RPMI8226 (cell line): ENCODE measurements around the gene LRRK2.
"Not testable (repeated sequence)": the region's sequence is repeated elsewhere in the genome, so short reads cannot be mapped to it uniquely, and the experiment has no call there.

Experiments
- DNase-seq: peaks from one replicate; pipeline ENCODE4 v3.0.0-alpha.2; 2015

The LRRK2 gene

GRCh38 chr12:40224439-40225291, at the start of gene LRRK2:
Gene LRRK2, plus strand, starts transcription at chr12:40224997. Its CDS starts 135 bp downstream, at chr12:40225132.
- DNase-seq, result peak; percentile 11

- no peak for DNase-seq
Observed at GRCh38 chr12:40175045-40175444, 49.8 kb upstream of the LRRK2 start.

GRCh38 chr12:40175489-40175888, 49.3 kb upstream of the LRRK2 start:
- no peak for DNase-seq

GRCh38 chr12:40178701-40179100, 46.1 kb upstream of the LRRK2 start:
- no peak for DNase-seq

- no peak for DNase-seq
Observed at GRCh38 chr12:40181490-40181889, 43.3 kb upstream of the LRRK2 start.

GRCh38 chr12:40183715-40184114, 41.1 kb upstream of the LRRK2 start:
- DNase-seq, result no peak

GRCh38 chr12:40184493-40185302, 40.1 kb upstream of the LRRK2 start:
- DNase-seq, result no peak

- no peak for DNase-seq
Observed at GRCh38 chr12:40185303-40185693, 39.5 kb upstream of the LRRK2 start.

GRCh38 chr12:40188558-40189320, 36.1 kb upstream of the LRRK2 start:
- DNase-seq, result no peak

GRCh38 chr12:40192704-40193255, 32.0 kb upstream of the LRRK2 start:
- DNase-seq, result no peak

- DNase-seq, result no peak
Observed at GRCh38 chr12:40194846-40195245, 30.0 kb upstream of the LRRK2 start.

- DNase-seq, result no peak
Observed at GRCh38 chr12:40197590-40197989, 27.2 kb upstream of the LRRK2 start.

GRCh38 chr12:40198601-40199000, 26.2 kb upstream of the LRRK2 start:
- no peak for DNase-seq

- no peak for DNase-seq
Observed at GRCh38 chr12:40202095-40203059, 22.4 kb upstream of the LRRK2 start.

- DNase-seq, result no peak
Observed at GRCh38 chr12:40203060-40203430, 21.8 kb upstream of the LRRK2 start.

- no peak for DNase-seq
Observed at GRCh38 chr12:40204337-40204736, 20.5 kb upstream of the LRRK2 start.

- DNase-seq, result no peak
Observed at GRCh38 chr12:40207551-40207950, 17.2 kb upstream of the LRRK2 start.

- DNase-seq, result no peak
Observed at GRCh38 chr12:40208707-40209446, 15.9 kb upstream of the LRRK2 start.

GRCh38 chr12:40209886-40210285, 14.9 kb upstream of the LRRK2 start:
- DNase-seq, result no peak

GRCh38 chr12:40211186-40211585, 13.6 kb upstream of the LRRK2 start:
- DNase-seq, result not testable (repeated sequence)

- no peak for DNase-seq
Observed at GRCh38 chr12:40212566-40212965, 12.2 kb upstream of the LRRK2 start.
